ENCODE results near the gene HNRNPM.
"Not testable (repeated sequence)": the region's sequence is repeated elsewhere in the genome, so short reads cannot be mapped to it uniquely, and the experiment has no call there.

Gene HNRNPM, protein sequence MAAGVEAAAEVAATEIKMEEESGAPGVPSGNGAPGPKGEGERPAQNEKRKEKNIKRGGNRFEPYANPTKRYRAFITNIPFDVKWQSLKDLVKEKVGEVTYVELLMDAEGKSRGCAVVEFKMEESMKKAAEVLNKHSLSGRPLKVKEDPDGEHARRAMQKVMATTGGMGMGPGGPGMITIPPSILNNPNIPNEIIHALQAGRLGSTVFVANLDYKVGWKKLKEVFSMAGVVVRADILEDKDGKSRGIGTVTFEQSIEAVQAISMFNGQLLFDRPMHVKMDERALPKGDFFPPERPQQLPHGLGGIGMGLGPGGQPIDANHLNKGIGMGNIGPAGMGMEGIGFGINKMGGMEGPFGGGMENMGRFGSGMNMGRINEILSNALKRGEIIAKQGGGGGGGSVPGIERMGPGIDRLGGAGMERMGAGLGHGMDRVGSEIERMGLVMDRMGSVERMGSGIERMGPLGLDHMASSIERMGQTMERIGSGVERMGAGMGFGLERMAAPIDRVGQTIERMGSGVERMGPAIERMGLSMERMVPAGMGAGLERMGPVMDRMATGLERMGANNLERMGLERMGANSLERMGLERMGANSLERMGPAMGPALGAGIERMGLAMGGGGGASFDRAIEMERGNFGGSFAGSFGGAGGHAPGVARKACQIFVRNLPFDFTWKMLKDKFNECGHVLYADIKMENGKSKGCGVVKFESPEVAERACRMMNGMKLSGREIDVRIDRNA

DNA sequence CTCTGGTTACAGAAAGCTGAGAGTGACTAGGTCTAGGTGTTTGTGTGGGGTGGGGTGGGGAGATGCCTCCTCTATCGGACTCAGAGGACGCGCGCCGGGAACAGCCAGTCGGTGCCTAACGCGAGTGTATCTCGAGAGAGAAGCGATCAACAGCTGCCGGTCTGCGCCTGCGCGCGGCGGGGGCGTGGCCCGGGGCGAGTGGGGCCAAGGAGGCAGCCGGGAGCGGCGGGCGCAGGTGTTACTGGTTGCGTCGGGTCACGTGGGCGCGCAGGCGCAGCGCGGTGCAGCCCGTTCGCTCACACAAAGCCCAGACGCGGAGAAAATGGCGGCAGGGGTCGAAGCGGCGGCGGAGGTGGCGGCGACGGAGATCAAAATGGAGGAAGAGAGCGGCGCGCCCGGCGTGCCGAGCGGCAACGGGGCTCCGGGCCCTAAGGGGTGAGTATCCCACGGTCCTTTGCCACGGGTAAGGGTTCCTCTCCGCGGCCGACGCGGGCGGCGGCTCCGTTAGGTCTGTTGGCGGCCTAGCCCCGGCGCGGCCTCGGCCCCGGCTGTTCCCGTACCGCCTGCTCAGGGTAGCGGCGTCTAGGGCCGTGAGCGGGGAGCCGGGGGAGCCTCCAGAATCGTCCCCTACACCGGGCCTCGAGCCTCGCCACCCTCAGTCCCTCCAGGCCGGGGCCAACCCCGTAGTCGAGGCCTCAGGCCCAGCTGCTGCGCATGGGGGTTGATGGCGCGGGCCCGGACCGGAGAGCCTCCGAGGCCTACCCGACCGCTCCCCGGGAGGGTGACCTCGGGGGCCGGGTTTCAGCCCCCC, at the start of gene HNRNPM:
TSS of gene HNRNPM (plus strand) at position 299 of the 811 bp plus-strand sequence. CDS start at position 323, 24 bp downstream.
- DNase-seq = peak; percentile 97

DNA sequence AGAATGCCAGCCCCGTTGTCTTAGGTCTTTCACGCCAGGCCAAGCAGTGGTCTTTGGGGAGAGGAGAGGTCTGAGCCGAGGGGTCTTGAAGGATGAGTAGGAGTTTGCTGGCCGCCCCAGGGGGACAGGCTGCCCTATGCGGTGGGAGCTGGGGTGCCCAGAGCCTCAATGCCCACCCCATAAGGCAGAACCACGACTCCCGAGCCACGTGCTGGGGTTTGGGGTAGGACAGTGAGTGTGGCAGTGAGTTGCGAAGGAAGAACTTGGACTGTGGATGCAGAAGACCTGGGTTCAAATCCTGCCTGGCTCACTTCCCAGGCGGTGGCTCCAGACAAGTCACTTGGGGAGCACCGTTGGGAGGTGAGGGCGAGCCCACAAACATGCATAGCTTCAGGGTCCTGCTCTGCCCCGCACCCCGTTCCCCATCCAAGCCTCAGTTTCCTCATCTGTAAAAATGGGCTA, 49.1 kb upstream of the HNRNPM start:
- no peak for DNase-seq

DNA sequence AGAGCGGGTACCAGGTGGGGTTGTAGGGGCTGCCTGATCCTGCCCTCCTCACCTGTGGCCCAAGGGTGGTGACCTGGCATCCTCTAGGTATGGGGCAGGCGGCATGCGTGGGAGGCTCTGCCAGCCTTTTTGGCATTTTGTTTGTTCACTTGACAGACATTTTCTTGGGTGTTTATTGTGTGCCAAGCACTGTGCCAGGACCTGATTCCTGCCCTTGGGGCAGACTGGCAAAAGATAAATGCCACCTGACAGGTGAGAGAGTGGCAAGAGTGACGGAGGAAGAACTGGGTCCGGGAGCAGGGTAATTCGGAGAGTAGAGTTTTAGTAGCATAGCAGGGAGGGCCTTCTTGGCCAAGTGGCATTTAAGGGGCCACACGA, 48.6 kb upstream of the HNRNPM start:
- no peak for DNase-seq

DNA sequence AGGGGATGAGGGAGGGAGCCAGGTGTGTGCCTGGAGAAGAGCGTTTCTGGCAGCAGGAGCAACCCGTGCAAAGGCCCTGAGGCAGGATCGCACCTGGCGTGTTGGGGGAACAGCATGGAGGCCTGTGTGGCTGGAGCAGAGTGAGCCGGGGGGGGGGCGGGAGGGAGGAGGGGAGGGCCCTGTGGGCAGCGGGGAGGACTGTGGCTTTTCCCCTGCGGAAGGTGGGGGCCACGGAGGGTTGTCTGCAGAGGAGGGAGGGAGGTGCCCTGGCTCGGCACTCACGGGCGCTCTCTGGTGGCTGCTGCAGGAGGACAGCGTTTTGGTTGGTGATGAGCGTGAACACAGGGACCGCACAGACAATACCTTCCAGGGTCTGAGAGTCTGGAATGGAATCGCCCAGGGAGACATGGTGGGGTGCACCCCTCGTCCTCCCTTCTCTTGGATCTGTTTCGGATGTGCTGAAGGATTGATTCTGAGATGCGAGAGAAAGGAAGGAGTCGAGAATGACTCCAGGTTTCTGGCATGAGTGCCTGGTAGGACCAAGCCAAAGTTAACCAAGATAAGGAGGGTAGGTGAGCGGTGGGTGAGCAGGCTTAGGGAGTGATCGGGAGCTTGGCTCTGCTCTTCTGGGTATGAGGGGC, 48.1 kb upstream of the HNRNPM start:
- peak; percentile 47 for DNase-seq

DNA sequence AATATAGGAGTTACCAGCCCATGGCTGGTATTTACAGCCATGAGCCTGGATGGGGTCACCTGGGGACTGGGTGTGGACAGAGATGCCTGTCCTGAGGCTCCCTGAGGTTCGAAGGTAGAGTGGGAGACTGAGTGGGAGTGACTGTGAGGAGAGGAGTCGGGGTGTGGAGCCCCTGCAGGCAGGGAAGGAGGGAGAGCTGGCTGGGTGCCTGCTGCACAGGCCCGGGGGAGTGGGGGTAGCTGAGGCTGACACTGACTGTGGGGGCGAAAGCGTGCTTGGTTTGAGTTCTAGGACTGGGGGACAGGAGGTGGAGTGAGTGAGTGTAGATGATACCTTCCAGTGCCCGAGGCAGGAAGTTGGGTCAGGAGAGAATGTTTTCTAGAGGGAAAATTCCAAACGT, 47.5 kb upstream of the HNRNPM start:
- DNase-seq = no peak

DNA sequence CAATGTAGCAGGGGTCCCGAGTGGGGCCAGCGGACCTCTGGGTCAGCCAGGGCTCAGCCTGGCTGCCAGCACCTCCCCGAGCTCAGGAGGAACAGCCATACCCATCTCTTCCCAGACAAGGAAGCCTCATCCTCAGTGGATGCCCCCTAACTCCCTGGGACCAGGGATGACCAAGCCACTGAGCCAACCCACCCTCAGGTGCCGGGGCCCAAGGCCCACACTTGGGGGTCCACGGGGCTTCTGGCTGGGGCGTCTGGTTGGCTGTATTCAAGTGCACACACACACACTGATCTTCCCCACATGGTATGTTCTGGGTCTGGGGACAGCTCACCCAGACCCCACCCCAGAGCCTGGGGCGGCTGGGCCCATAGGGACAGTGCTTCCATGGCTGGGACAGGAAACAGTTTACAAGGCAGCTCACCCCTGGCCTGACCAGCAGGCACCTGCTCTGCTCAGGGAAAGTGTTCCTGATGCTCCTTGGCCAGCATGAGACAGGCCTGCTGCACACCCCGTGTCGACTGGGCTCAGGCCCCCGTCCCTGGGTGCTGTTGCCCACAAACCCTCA, 46.9 kb upstream of the HNRNPM start:
- DNase-seq = no peak

DNA sequence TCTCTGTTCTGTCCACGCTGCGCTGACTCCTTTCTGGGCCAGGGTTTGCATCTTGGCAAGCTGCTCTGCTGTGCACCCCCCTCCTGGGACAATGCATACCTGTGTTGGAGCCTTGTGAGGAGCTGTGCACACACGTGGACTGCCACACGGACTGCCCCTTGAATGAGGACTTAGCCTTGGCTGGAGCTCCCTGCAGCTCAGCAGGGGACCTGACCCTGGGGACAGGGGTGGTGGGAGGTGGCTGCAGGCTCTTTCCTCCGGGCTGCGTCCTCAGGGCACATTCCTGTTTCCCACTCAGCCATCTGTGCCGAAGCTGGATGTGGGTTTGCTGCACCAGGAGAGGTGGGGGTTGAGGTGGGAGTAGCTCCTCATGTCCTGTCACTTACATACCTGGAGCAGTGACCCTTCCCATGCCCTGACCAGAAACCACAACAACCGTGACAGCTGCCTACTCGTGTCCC, 46.4 kb upstream of the HNRNPM start:
- DNase-seq = no peak

DNA sequence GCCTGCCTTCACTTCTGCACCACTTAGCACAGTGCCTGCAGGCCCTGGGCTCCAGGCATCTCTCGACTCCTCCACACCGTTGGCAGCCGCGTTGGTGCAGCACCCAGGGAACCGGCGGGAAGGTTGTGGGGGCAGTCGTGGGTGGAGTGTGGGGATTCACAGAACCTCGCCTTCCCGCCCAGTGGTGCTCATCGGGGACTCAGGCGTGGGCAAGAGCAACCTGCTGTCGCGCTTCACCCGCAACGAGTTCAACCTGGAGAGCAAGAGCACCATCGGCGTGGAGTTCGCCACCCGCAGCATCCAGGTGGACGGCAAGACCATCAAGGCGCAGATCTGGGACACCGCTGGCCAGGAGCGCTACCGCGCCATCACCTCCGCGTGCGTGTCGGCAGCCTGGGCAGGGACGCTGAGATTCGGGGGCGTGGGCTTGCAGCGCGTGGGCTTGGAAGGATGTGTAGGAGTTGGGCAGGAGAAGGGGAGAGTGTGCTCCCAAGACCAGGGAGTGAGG, 45.0 kb upstream of the HNRNPM start:
- no peak for DNase-seq

DNA sequence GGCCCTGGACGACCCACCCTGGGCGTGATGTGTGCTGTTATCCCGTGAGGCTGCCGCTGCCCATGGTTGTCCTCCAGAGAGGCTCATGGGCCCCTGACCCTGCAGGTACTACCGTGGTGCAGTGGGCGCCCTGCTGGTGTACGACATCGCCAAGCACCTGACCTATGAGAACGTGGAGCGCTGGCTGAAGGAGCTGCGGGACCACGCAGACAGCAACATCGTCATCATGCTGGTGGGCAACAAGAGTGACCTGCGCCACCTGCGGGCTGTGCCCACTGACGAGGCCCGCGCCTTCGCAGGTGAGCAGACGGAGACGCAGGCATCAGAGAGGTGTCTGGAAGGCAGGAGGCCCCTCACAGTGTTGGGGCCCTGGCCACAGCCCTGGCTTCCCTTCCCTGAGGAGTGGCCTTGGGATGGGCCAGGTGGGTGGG, 42.8 kb upstream of the HNRNPM start:
- DNase-seq = no peak

DNA sequence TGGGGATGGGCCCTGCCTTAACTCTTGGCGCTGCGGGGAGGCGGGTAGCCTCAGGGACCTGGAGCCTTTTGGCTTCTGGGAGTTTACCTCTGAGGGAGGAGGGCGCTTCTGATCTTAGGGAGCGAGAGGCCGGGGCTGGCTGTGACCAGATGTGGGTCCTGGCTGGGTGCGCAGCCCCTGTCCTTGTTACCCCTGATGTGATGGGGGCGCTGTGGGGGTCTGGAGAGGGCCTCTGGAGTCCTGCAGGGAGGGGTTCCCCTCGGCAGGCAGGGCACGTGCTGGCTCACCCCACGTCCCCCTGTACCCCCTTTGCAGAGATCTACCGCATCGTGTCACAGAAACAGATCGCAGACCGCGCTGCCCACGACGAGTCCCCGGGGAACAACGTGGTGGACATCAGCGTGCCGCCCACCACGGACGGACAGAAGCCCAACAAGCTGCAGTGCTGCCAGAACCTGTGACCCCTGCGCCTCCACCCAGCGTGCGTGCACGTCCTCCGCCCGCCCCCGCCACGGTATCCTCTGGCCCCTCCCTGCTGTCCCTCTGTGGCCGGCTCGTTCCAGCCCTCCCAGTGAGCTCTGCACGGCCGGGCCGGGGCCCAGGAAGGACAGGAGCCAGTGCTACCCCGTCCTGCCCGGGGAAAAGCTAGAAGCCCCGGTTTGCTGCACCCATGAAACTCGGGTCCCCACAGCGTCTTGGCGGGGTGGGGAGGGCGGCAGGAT, 41.5 kb upstream of the HNRNPM start:
- DNase-seq = no peak

DNA sequence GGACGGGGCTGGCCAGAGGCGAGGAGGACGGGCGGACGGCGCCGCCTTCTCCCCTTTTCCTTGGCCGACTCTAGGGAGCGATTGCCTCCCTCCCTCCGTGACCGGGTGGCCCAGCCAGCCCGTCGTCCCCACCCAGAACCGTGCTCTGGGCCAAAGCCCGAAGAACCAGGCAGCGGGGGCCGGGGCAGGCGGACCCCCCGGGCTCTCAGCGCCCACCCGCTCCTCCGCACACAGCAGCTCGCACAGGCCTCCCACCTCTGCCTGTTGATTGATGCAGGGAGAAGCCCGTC, 41.0 kb upstream of the HNRNPM start:
- no peak for DNase-seq

DNA sequence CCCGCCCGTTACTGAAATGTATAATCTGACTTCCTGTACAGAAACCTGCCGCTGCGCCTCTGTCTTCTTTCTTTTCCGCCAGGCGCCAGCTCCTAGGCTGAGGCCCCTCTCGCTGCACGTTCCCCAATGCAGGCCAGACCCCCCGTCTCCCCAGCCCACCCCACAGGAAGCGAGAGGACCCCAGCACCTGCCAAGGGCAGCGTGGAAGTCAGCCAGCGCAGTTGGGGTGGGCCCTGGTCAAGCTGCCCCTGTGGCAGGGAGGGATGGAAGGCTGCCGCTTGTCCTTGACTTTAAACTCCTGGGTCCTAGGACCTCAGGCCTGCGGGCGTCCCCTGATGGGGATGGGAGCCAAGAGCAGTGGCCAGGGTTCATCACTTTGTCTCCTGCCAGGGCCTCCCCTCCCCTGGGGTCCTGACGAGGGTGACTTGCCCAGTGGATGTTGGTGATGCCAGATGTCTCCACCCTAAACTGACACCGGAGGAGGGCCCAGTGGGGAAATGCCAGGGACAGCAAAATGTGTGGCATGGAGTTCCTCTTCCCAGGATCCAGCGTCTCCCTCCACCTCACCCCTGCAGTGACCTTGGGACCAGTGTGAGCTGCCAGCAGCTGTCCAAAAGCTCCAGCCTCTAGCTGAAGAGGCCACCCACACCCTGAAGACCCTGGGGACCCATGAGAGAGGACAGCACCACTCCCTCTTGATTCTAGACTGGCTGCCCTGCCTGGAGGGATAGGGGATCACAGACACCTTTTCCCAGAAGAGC, 40.2 kb upstream of the HNRNPM start:
- no peak for DNase-seq

DNA sequence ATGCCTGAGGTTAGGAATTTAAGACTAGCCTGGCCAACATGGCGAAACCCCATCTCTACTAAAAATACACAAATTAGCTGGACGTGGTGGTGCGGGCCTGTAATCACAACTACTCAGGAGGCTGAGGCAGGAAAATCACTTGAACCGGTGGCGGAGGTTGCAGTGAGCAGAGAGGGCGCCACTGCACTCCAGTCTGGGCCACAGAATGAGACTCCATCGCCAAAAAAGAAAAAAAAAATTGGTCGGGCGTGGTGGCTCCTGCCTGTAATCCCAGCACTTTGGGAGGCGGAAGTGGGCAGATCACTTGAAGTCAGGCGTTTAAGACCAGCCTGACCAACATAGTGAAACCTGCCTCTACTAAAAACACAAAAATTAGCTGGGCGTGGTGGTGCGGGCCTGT, 34.1 kb upstream of the HNRNPM start:
- not testable (repeated sequence) for DNase-seq

DNA sequence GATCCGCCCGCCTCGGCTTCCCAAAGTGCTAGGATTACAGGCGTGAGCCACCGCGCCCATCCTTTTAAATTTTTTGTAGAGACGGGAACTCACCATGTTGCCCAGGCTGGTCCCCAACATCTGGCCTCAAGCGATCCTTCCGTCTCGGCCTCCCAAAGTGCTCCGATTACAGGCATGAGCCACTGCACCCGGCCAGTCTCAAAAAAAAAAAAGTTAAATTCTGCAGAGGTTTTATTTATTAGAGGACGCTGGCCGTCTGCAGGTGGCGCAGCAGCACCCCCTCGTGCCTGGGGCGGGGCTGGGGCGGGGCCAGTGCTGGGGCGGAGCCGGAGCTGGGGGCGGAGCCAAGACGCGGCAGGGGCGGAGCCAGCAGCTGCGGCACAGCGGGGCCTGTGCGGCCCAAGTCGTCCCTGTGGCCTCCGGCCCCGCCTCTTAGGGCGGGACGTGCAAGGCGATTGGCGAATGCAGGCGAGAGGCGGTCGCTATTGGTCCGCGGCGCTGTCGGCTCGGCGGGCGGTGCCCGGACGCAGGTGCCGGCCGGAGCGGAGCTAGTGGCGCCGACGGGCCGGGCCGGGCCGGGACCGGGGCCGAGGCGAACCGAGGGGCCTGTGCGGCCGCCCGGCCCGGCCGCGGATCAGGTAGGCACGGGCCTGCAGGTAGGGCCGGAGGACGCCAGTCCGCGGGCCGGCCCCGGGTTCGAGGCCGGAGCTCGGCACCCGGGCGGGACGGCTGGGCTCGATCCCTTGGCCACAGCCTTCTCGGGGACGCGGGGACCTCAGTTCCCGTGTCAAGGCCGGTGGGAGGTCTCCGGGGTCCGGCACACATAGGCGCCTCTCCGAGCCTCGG, 31.8 kb upstream of the HNRNPM start, which contains the start of gene MARCHF2:
TSS of gene MARCHF2 (plus strand) at position 523 of the 846 bp plus-strand sequence. CDS start 8,536 bp downstream, outside the sequence.
- peak; percentile 96 for DNase-seq

DNA sequence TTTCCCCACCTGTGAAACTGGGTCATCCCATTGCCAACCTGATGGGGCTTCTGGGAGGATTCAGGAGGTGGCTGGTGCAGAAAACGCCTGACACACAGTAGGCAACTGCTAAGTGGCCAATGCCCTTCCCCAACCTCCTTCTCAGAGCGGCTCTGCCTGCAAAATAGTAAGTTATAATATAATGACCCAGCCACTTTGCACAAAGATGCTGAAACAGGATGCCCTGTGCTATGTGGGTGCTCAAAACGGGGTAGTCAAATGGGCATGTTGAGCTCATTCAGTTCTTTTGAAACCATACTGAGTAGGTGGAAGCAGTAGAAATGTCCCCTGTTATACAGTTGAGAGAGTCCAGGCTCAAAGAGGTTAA, 31.2 kb upstream of the HNRNPM start:
- DNase-seq = no peak

DNA sequence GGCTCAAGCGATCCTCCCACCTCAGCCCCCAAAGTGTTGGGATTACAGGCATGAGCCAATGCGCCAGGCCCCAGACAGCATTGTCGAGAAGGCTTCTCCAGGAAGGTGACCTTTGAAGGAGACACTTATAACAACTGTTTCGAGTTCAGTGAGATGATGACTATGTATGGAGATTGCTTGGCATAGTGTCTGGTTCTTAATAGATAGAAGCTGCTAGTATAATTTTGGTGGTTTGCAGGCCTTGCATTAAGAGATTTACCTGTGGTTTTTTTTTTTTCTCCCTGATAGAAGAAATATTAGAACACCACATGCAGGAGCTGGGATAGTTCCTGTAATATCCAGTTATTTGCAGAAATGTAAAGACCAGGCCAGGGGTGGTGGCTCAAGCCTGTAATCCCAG, 28.0 kb upstream of the HNRNPM start:
- DNase-seq = no peak

DNA sequence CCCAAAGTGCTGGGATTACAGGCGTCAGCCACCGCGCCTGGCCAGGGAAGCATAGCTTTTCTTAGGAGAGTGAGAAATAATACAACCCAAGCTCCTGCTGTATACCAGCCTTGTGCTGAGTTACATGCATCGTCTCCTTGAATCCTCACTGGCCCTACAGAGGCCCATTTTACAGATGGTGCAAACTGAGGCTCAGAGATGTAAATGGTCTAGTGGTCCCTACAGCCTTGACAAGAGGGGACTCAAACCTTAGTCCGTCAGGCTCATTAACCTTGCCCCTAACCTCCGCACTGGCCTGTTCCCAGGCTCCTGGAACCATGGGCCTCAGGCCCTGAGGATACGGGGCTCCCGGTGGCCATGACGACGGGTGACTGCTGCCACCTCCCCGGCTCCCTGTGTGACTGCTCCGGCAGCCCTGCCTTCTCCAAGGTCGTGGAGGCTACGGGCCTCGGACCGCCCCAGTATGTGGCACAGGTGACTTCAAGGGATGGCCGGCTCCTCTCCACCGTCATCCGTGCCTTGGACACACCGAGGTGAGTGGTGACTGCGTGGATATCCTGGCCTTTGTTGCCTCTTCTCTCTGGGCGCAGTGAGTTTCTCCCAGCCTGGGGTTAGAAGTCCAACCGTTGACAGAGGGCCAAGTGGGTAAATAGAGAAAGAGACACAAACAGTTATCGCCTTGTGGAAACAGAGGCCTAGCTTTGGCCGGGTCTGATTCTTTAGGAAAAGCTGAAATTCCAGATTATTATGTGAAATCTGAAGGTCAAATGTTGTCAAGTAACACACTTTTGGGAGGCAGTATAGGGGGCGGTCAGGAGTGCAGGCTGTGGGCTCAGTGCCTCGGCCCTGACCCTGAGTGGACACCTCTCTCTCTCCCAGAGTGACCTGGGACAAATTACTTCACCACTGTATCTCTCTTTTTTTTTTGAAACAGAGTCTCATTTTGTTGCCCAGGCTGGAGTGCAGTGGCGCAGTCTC, 23.0 kb upstream of the HNRNPM start:
- no peak for DNase-seq

DNA sequence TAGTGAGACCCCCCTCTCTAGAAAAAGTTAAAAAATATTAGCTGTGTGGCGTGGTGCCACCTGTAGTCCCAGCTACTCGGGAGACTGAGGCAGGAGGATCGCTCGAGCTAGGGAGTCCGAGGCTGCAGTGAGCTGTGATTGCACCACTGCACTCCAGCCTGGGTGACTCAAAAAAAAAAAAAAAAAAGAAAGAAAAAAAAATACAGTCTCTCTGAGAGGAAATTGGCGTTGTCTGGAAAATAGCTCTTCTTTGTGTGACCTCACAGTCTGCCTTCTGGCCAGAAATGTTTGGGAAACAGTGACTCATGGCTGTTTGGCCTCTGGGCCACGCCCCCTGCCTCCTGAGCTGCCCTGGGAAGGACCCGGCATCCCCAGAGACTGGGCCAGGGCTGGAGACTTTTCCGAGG, 21.0 kb upstream of the HNRNPM start:
- peak; percentile 94 for DNase-seq

DNA sequence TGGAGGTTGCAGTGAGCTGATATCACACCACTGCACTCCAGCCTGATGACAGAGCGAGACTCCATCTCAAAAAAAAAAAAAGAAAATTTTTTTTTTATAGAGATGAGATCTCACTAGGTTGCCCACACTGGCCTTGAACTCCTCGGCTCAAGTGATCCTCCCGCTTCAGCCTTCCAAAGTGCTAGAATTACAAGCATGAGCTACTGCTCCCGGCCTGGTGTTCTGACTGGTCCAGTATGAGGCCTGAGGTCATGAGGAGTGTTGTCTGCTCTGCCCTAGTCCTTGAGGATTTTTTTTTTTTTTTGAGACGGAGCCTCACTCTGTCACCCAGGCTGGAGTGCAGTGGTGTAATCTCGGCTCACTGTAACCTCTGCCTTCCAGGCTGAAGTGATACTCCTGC, 19.4 kb upstream of the HNRNPM start:
- DNase-seq = not testable (repeated sequence)
